GM19193 (cell line): ENCODE measurements around the gene RBP3.

Source experiments
- POLR2A ChIP-seq: IDR thresholded peaks from 4 replicates; pipeline ENCODE4 v1.6.1; 2011; ENCODE audit not compliant: insufficient read depth, insufficient read length; ENCODE audit errors: extremely low read depth

The RBP3 gene

DNA sequence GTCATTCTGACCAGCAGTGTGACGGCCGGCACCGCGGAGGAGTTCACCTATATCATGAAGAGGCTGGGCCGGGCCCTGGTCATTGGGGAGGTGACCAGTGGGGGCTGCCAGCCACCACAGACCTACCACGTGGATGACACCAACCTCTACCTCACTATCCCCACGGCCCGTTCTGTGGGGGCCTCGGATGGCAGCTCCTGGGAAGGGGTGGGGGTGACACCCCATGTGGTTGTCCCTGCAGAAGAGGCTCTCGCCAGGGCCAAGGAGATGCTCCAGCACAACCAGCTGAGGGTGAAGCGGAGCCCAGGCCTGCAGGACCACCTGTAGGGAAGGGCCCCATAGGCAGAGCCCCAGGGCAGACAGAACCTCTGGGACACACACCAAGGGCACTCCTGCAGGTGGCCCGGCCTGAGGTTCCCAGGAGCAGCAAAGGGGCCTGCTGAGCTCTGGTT is 9.0 kb downstream of the RBP3 start:
- no peak for TF ChIP-seq POLR2A

DNA sequence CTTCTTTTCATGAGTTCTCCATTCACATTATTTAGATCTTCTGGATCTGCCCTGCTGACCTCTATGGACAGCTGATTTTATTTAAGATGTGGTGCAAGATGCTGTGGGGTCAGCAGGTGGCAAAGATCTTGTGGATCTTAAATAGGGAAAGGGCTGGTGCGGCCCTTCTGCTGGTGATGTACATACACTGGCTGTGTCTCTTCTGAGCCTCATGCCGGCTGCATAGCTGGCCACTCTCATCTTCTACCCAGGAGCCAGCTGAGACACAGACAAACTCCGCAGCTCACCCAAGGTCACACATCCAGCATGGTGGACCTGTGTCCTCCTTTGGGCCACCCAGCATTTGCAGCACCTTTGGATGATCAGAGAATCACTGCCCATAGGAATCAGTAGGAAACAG is 9.7 kb downstream of the RBP3 start:
- TF ChIP-seq POLR2A, result no peak

DNA sequence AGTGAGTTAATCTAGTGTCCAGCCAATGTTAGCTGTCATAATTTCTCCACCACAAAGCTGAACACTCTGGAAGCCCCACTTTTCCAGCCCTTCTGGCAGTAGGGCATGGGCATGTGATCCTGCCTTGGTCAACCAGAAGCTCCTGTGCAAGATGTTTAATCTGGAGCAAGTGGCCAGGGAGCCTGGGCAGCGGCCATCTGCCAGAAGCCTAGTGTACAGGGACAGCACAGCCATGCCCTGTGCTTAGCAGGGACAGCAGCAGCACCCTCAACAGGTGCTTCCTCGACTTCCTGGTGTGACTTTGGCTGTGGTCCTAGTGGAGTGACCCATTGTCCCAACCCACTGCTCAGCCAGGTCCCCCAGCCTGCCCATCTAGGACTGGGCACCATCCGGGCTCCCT is 10.3 kb downstream of the RBP3 start:
- no peak for TF ChIP-seq POLR2A

DNA sequence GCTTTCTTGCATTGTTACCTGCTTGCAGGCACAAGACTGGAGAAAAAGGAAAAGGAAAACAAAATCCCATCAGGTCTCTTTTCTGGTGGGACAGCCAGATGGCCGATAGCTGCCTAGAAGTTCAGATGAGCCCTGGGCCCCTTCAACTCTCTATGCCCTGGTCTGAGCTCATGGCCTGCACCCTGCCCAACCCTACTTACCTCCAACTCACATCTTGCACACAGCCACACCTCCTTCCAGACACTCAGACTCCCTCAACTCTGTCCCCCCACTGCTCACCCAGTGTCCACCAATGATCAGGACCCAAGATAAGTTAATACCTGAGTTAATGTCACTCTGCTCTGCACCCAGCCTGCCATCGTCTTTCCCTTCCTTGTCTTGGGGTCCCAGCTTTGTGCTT is 10.9 kb downstream of the RBP3 start:
- TF ChIP-seq POLR2A, result no peak

DNA sequence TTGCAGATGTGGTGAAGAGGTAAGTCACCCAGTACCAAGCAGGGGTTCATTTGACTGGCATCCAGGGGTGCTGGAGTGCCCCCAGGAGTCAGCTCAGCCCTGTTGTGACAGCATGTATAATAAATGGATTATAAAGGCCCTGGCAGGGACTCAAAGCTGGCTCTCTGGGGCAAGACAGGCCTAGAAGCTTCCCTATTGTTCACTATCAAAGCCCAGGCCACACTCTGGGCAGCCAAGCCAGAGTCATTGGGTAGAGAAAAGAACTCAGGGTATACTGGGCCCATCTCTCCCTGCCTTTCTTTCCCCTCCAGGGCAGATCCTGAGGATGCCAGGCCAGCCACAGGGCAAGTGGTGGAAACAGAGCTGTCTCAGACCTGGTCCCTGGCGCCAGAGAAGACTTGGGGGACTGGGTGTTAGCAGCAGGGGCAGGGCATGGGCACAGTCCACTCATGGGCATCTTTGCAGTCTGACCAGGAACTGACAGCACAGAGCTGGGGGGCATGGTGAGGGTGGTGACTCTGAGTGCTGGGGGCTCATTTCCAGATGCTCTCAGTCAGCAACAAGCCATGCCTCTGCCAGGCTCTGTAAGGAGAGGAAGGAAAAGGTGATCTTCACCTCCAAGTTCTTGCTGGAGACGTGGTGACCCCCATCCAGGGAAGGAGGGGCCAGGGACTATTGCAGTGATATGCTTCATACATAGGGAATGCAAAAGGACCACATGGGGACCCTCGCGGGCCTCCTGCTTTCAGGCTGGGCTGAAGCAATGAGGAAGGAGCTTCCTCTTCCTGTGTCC is 11.7 kb downstream of the RBP3 start:
- TF ChIP-seq POLR2A, result no peak

DNA sequence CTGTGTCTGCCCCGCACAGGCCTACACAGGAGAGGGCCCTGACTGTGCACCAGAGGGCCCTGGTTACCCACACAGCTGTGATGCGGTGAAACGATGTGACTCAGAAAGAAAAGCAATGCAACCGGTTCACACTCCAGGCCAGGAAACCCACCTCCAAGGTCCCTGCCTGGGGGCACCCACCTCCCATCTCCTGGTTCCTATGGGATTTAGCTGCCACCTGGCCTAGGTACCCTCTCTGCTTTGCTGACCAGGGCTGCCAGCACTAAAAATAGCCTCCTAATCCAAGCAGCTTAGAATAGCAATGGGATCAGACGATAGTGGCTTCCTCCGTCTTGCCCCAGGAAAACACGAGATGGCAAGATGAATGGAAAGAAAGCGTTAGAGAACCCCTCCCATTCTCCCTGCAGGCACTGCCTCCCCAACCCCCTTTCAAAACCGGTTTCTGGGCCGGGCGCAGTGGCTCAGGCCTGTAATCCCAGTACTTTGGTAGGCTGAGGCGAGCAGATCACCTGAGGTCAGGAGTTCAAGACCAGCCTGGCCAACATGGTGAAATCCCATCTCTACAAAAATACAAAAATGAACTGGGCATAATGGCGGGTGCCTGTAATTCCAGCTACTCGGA is 12.4 kb downstream of the RBP3 start:
- no peak for TF ChIP-seq POLR2A

DNA sequence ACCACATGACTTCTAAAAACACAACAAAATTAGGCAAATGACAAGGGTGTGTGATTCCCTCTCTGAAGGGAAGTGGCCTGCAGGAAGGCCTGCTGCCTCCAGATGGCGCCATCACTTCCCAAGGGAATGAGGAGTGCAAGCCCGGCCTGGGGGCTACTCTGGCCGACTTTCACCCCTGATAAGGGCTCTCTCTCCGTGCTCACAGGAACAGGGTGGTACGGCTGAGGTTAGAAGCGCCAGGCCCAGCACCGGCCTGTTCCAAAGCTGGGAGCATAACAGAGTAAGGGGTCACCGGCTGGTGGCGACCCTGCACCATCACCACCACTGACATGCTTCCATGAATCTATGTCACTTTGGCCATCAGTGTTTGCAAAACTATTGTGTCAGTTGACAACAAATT is 13.1 kb downstream of the RBP3 start:
- TF ChIP-seq POLR2A, result no peak

DNA sequence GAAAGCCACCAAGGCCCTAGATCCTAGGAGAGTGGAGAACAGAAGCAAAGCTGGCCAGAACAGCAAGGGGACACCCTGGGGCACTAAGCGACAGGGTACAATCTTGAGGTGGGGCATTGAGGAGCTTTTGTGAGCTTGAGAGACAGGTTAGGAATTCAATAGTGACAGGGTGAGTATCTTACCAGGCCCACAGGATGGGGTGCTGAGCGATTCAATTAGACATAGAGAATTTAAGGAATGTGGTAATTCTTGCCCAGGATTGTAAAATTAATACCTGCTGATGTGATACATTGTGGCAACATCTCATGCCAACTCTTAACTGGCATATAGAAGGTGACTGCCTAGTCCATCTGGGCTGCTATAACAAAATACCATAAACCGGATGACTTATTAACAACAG is 14.0 kb downstream of the RBP3 start:
- TF ChIP-seq POLR2A, result no peak

DNA sequence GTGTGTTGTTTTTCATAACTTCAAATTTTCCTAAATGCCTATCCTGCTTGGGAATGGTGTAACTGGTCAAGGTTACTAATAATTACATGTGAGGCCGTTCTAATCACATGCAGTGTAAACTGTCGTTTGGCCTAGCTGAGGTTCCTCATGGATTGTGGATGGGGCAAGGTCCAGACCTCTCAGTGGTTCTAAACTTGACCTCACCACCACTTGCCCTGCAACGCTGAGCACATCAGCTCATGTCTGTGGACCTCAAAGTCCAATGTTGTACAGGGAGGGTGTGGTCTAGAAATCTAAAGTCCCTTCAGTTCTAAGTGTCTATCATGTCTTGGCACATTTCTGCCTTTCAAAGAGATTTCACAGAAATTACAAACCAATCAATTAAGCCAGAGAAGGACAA is 15.6 kb downstream of the RBP3 start:
- no peak for TF ChIP-seq POLR2A

DNA sequence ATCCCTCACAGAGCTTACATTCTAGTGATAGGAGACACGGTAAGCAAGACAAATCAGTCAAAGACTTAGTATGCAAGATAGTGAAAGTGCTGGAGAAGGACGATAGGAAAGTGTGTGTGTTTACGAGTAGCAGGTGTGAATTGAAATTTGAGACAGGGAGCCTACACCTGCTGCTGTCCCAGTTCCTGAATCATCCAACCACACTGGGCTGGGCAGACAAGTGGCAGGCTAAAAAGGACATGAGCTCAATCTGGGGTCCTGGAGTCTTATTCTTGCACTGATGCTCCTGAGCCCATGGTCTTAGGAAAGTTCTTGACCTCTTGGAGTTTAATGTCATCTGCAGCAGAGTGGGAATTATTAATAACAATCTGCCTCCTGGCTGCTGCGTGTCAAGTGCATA is 16.2 kb downstream of the RBP3 start:
- TF ChIP-seq POLR2A, result no peak

DNA sequence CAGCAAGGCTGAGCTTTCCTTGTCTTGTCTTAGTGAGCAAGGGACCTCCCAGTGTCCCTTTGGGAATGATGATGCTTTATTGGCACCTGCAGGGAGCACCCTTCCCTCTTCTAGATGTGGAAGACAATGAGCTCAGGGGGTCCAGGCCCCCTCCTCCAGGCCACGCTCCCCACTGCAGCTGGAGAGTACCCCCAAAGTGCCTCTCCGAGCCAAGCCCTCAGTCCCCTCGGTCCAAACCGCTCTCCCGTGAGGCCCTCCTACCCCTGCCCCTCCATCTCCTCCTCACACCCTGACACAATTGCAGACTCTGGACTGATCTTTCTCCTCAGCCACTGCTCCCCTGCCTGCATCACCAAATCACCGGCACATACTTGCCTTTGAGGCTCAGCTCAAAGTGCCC is 16.7 kb downstream of the RBP3 start:
- no peak for TF ChIP-seq POLR2A

DNA sequence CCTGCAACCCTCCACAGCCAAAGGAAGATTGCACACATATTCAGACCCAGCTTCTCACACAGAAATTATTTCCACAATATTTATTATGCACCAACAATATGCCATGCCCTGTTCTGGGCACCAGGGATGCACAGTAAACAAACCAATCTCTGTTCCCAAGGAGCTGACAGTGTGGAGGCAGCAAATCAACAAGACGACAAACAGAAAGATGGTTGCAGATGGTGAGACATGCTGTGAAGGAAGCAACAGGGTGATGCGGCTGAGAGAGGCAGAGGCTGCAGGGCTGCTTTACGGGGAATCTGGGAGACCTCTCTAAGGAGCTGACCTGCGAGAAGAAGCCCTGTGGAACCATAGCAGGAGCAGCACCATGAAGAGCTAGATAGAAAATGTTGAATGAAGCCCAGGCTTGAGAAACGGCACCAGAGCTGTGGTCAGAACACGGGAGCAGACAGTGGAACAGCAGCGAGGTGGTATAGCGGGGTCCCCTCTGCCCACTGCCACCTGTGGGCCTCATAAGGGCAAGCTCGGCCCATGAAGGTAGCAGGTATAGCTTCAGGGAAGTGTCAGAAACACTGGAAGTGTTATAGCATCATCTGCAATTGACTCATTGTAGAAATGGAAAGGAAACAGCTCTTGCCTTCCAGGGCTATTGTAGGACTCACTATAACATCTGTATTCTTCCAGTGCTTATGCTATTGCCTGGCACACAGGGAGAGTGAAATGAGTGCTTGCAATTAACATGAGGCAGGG is 17.4 kb downstream of the RBP3 start:
- no peak for TF ChIP-seq POLR2A

DNA sequence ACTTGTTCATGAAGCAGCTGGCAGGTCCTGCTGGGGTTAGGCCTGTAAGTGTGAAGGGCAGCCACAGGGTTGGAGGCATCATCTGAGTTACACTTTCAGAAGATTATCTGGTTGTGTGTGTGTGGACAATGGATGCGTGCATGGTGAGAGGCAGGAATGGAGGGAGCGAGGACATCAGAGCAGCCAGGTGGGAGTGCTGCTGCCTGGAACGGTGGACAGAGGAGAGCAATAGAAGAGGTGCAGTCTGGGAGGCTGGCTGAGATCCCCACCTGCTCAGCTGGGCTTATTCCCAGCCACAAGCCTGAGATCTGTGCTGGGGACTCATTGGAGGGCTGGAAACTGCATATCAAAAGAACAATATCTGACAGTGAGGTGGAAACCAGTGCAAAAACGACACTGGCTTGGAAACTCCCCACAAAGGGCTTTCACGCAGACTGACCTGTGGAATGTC is 18.0 kb downstream of the RBP3 start:
- TF ChIP-seq POLR2A, result no peak

DNA sequence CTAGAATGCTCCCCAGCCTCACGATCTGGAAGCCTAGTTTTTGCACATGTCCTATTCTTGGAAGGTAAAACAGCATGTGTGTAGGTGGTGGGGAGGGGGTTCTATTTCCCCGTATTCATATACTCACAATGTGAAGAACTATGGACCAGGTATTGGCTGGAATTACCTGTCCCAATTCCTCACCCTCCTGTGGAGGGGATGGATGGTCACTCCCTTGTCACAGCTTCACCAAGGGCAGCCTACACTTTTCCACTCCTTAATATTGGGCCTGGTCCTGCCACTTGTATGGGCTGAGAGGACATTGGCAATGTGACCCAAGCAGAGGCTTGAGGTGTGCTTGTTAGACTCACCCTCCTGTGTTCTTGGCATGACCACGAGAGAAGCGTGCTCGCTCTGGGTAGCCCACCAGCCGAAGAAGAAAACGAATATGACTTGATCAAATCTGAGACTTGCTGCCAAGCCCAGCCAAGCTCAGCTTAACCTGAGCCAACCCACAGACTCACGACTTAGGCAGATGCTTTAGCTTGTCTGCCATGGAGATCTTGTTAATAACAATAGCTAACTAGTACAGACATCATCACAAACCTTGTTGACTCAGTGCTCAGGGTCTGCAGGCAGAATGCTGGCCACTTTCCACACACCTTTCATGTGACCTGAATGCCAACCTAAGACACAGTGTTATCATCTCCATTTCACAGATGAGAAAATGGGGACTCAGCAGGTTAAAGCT is 18.7 kb downstream of the RBP3 start:
- TF ChIP-seq POLR2A, result no peak

DNA sequence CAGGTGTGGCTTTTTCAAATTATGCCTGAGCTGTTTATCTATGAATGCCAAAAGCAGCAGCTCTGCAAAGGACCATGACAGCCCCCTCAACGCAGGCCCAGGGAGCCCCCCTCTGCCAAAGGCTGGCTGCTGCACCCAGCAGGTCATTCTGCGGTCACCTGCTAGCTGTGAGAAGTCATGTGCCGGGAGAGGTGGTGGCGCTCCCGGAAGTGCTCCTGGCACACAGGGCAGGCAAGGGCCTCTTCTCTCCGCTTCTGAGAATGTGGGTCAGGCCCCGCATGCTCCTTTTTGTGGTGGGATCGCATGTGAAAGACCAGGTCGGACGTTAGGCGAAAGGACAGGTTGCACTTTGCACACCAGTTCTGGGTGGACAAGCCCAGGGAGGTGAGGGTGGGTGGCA is 19.5 kb downstream of the RBP3 start:
- no peak for TF ChIP-seq POLR2A
